HG03342 (cell line): ENCODE measurements around the gene ERI3.

ENCODE experiments used
- ATAC-seq: cut with Tn5 transposase; IDR thresholded peaks from one replicate; pipeline ENCODE4 v1.9.1; 2021; ENCODE audit warnings: mild to moderate bottlenecking, moderate library complexity; ENCODE audit not compliant: unreplicated experiment

Gene ERI3

GRCh38 chr1:44239961-44240371, 115.1 kb downstream of the ERI3 start:
- ATAC-seq = no peak

GRCh38 chr1:44239331-44239960, 115.6 kb downstream of the ERI3 start:
- ATAC-seq = no peak

GRCh38 chr1:44238660-44239059, 116.4 kb downstream of the ERI3 start:
- ATAC-seq = no peak

GRCh38 chr1:44237721-44238457, 117.2 kb downstream of the ERI3 start:
- ATAC-seq = peak; percentile 57

GRCh38 chr1:44236490-44237272, 118.4 kb downstream of the ERI3 start:
- ATAC-seq = no peak

GRCh38 chr1:44235808-44236207, 119.2 kb downstream of the ERI3 start:
- ATAC-seq = no peak

- ATAC-seq = no peak
Observed at GRCh38 chr1:44233593-44233992, 121.5 kb downstream of the ERI3 start.

GRCh38 chr1:44230796-44231195, 124.3 kb downstream of the ERI3 start:
- ATAC-seq = no peak

GRCh38 chr1:44229435-44230167, 125.5 kb downstream of the ERI3 start:
- no peak for ATAC-seq

- ATAC-seq = no peak
Observed at GRCh38 chr1:44228218-44228617, 126.8 kb downstream of the ERI3 start.

- no peak for ATAC-seq
Observed at GRCh38 chr1:44227211-44227610, 127.8 kb downstream of the ERI3 start.

GRCh38 chr1:44225761-44226160, 129.3 kb downstream of the ERI3 start:
- ATAC-seq = no peak

GRCh38 chr1:44223187-44223610, 131.9 kb downstream of the ERI3 start:
- no peak for ATAC-seq

GRCh38 chr1:44222397-44223186, 132.5 kb downstream of the ERI3 start:
- no peak for ATAC-seq

- ATAC-seq = no peak
Observed at GRCh38 chr1:44221769-44222168, 133.3 kb downstream of the ERI3 start.

- no peak for ATAC-seq
Observed at GRCh38 chr1:44220755-44221154, 134.3 kb downstream of the ERI3 start.

GRCh38 chr1:44220001-44220751, 134.9 kb downstream of the ERI3 start:
- ATAC-seq = no peak

- ATAC-seq = no peak
Observed at GRCh38 chr1:44219301-44219626, 135.8 kb downstream of the ERI3 start.

- ATAC-seq = no peak
Observed at GRCh38 chr1:44218503-44219300, 136.4 kb downstream of the ERI3 start.
